Measurements from ENCODE around the gene CCDC60. TPM values are rescaled to one million over a fixed set of nuclear protein-coding genes. Genes with fewer than 3 reads are reported as not detected.

The CCDC60 gene
- total RNA-seq, 2 experiments from 2014 or later, result not detected

DNA sequence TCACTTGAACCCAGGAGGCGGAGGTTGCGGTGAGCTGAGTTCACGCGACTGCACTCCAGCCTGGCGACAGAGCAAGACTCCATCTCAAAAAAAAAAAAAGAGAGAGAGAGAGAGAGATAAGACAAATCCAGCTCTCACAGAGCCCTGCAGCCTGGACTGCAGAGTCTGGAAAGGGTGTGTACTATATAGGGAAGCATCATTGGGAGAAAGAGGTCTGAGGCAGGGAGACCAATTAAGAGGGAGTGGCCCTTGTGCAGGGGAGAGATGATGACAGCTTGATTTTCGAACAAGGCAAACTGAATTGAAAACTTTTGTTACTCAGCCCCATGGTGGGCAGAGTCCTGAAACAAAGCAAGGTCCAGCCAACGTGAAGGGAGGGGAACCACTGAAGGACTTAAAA, 116.2 kb downstream of the CCDC60 start:
- H3K36me3 Mint-ChIP-seq, result no peaks in the 10 kb centered on the region
- ATAC-seq (ENCODE audit: low read depth), result no peak
- POLR2A ChIA-PET, result no interaction called here
- no peaks in the 10 kb centered on the region for H3K27me3 Mint-ChIP-seq
- H3K27ac Mint-ChIP-seq, result no peak overlapping the region
- H3K9me3 Mint-ChIP-seq, result no peaks in the 10 kb centered on the region
- no peak overlapping the region for H3K4me3 Mint-ChIP-seq
- no peak for DNase-seq
- no peaks in the 10 kb centered on the region for H3K4me1 Mint-ChIP-seq

DNA sequence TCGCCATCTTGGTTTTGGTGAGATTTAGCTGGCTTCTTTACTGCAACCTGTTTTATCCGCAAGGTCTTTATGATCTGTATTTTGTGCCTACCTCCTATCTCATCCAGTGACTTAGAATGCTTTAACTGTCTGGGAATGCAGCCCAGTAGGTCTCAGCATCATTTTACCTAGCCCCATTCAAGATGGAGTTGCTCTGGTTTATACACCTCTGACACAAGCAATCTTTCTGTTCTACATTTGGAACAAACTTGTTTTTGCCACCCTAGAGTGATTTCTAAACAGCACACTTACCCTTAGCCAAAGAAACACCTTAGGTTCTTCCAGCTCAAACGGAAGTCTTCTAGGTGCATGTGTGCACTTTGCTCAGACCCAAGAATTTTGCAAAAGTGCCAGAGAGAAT, 122.3 kb downstream of the CCDC60 start:
- no peak for ATAC-seq (ENCODE audit: low read depth)
- POLR2A ChIA-PET, result no interaction called here
- H3K27ac Mint-ChIP-seq, result no peak overlapping the region
- peaks cover 2% of the 10 kb centered on the region for H3K9me3 Mint-ChIP-seq
- H3K27me3 Mint-ChIP-seq, result peaks cover 5% of the 10 kb centered on the region
- H3K4me1 Mint-ChIP-seq, result no peaks in the 10 kb centered on the region
- H3K4me3 Mint-ChIP-seq, result no peak overlapping the region
- no peak for DNase-seq
- H3K36me3 Mint-ChIP-seq, result no peaks in the 10 kb centered on the region

DNA sequence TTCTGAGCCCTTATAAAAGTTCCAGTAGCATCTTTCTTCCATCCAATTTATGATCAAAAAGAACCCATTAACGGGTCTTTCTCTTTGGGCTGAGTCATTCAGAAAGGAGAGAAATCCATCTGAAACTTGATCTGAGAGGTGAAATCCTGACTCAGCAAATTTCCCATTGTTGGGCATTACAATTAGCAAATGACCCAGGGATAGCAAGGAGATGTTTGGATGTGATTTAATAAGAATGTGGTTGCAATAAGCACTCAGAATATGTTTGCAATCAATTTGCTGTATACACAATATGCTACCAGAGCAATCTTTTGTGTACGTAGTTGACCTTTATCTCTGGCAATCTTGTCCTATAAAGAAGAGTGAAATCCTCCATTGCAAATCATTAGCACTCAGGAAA, 122.7 kb downstream of the CCDC60 start:
- Mint-ChIP-seq H3K4me3 (no peak overlapping the region), H3K27me3 (peaks cover 5% of the 10 kb centered on the region)

DNA sequence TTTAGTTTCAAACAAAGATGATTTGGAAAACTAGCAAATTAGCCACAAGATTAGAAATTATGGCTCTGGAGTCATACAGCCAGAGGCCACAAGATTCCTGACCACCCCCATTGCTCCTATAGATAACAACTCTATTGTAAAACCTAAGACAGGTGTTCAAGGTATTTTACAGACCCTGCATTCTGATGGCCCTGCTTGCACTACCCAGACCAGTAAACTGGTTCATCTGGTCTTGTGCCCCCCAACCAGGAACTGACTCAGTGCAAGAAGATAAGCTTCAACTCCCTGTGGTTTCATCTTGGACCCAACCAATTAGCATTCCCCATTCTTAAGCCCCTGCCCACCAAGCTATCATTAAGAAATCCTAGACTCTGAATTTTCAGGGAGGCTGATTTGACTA, 125.0 kb downstream of the CCDC60 start:
- Mint-ChIP-seq H3K4me3 (no peak overlapping the region), H3K27me3 (peaks cover 5% of the 10 kb centered on the region), H3K36me3 (no peaks in the 10 kb centered on the region), H3K9me3 (peaks cover 2% of the 10 kb centered on the region), H3K4me1 (no peaks in the 10 kb centered on the region), H3K27ac (no peak overlapping the region)
- POLR2A ChIA-PET, result interaction anchor here (0.6 kb wide), 1 partner anchor 991 kb away, joined by 3 read pairs; no protein-coding TSS in a partner anchor
- ATAC-seq (ENCODE audit: low read depth) (no peak), DNase-seq (no peak)

More for the DNA sequence above, 122.7 kb downstream of the CCDC60 start:
- ATAC-seq (ENCODE audit: low read depth) (no peak), DNase-seq (no peak)
- Mint-ChIP-seq H3K4me1 (no peaks in the 10 kb centered on the region), H3K36me3 (no peaks in the 10 kb centered on the region), H3K9me3 (peaks cover 2% of the 10 kb centered on the region), H3K27ac (no peak overlapping the region)
- POLR2A ChIA-PET, result no interaction called here

DNA sequence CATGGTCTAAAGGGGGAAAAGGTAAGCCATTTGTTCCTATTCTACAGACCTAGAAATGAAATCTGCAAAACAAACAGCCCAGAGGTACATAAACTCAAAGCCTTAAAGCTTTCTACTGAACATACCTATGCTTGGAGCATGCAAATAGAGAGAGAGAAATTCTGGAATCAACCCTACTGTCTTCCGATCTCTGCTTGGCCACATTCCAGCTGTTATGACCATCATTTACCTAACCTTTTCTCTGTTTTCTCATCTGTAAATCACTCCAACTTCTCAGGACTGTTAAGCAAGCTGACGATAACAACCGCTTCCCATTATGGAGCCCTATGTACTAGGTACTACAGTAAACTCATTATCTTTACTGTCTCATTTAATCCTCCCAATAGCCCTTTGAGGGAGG, 126.3 kb downstream of the CCDC60 start:
- Mint-ChIP-seq H3K4me1 (no peaks in the 10 kb centered on the region), H3K9me3 (peaks cover 2% of the 10 kb centered on the region), H3K27ac (no peak overlapping the region), H3K27me3 (peaks cover 5% of the 10 kb centered on the region), H3K4me3 (no peak overlapping the region), H3K36me3 (no peaks in the 10 kb centered on the region)
- POLR2A ChIA-PET, result no interaction called here
- DNase-seq, result no peak
- no peak for ATAC-seq (ENCODE audit: low read depth)

DNA sequence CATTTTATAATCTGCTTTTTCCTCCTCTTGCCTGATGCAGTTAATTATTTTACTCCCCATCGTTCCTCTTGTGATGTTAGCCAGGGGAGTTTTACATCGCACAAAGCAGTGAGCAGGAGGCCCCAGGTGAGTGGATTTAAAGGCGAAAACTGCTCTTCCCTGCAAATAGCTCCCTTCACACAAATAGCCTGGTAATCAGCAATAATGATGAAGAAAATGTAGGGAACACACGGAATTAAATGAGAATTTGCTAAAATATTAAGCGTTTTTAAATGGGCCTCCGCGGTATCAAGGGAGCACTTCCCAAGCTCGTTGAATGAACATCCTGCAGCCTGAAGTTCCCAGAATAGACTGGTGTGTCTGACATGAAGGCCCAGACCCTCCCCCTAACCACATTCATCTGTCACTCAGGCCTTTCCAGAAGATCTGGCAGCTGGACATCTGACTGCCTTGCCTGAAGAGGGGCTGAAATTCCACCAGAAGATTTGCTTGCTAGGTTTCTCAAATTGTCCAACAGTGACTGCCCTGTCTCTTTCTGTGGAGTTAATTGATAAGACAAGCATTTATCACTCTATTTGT, 127.2 kb downstream of the CCDC60 start:
- Mint-ChIP-seq H3K27me3 (no peaks in the 10 kb centered on the region), H3K4me3 (no peak overlapping the region), H3K36me3 (no peaks in the 10 kb centered on the region), H3K27ac (no peak overlapping the region), H3K4me1 (no peaks in the 10 kb centered on the region), H3K9me3 (peaks cover 2% of the 10 kb centered on the region)
- ATAC-seq (ENCODE audit: low read depth) (no peak), DNase-seq (no peak)
- POLR2A ChIA-PET, result no interaction called here

DNA sequence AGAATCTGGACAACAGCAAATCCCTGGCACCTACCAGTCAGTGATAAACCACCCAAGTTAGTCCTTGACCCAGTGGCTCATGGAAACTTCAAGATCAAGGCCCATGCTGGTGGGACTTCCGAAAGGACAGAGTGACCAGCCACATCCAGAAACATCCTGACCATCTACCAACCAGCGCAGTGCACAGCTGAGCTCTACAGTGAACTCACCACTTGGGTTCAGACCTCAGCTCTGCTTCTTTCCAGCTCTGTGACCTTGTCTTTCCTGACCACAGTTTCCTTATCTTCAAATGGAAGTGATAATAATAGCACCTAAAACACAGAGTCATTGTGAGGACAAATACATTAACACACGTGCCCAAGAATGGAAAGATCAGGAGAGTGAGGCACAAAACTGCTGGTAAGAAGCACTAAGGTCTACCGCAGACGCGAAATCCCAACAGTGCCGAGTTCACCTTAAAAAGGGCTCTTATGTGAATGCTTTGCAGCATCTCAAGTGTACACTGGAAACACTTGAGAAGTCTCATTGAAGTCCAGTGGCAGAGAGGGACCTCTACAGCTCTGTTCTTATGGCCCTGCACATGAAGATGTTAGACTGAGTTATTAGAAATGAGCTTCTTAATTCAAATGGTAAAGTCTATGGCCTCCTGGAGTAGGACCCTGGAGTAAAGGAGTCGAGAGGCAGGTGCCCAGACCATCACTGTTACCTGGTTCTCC, 128.8 kb downstream of the CCDC60 start:
- Mint-ChIP-seq H3K9me3 (peaks cover 2% of the 10 kb centered on the region), H3K4me3 (no peak overlapping the region), H3K27ac (no peak overlapping the region), H3K4me1 (no peaks in the 10 kb centered on the region), H3K27me3 (no peaks in the 10 kb centered on the region), H3K36me3 (no peaks in the 10 kb centered on the region)
- ATAC-seq (ENCODE audit: low read depth) (no peak), DNase-seq (no peak)
- POLR2A ChIA-PET, result no interaction called here

DNA sequence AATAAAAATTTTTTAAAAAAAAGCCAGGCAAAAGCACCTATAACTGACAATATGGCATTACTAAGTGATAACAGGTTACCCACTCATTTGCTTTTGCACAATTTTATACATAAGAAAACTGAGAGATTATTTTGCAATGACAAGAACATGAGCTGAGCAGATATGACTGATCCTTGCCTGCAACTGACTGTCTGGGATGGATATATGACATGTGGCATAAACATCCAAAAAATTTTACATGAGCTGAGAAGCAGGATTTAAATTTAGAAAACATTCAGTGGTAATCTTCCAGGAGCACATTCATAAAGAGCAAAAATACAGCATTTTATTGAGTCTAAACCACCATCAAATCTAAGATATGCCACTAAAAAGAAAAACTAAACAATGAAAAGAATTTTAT, 133.8 kb downstream of the CCDC60 start:
- Mint-ChIP-seq H3K27me3 (no peaks in the 10 kb centered on the region), H3K4me1 (no peaks in the 10 kb centered on the region), H3K27ac (no peak overlapping the region), H3K4me3 (no peak overlapping the region), H3K9me3 (no peaks in the 10 kb centered on the region), H3K36me3 (no peaks in the 10 kb centered on the region)
- DNase-seq (no peak), ATAC-seq (ENCODE audit: low read depth) (no peak)
- POLR2A ChIA-PET, result no interaction called here

DNA sequence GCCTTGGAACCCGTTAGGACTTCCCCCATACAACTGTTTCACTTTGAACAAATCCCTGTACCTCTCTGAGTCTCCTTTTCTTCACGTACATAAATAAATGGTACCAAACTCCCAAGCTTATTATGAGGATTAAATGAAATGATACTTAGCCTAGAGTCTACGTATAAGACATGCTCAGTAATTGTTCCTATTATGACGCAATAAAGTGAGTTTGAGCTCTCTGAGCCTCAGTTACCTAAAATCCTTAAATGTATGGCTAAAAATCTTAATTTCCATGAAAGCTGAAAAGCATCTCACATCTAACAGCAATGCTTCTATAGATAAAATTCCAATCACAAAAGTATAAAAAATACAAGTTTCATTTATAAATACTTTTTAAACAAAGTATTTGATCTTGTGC, 141.1 kb downstream of the CCDC60 start:
- Mint-ChIP-seq H3K4me1 (no peaks in the 10 kb centered on the region), H3K27me3 (no peaks in the 10 kb centered on the region), H3K4me3 (no peak overlapping the region), H3K36me3 (no peaks in the 10 kb centered on the region), H3K27ac (no peak overlapping the region), H3K9me3 (no peaks in the 10 kb centered on the region)
- no peak for ATAC-seq (ENCODE audit: low read depth)
- POLR2A ChIA-PET, result no interaction called here
- no peak for DNase-seq

DNA sequence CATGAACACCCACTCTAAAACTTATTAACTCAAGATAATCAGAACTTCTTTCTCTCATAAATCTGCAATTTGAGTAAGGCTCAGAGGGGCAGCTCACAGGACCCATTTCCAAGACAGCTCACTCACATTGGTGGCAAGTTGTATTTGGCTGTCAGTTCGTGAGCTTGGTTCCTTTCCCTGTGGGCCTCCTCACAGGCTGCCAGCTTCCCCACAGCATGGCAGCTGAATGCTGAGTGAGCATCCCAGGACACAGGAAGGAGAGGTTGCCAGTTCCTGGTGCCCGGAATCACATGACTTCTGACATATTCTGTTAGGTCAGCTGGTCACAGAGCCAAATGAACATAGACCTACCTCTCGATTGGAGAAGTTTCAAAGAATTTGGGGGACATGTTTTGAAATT, 142.4 kb downstream of the CCDC60 start:
- no peaks in the 10 kb centered on the region for H3K36me3 Mint-ChIP-seq
- no peaks in the 10 kb centered on the region for H3K4me1 Mint-ChIP-seq
- H3K4me3 Mint-ChIP-seq, result no peak overlapping the region
- no peaks in the 10 kb centered on the region for H3K9me3 Mint-ChIP-seq
- no peak for DNase-seq
- no peak overlapping the region for H3K27ac Mint-ChIP-seq
- H3K27me3 Mint-ChIP-seq, result no peaks in the 10 kb centered on the region
- POLR2A ChIA-PET, result no interaction called here
- ATAC-seq (ENCODE audit: low read depth), result no peak

DNA sequence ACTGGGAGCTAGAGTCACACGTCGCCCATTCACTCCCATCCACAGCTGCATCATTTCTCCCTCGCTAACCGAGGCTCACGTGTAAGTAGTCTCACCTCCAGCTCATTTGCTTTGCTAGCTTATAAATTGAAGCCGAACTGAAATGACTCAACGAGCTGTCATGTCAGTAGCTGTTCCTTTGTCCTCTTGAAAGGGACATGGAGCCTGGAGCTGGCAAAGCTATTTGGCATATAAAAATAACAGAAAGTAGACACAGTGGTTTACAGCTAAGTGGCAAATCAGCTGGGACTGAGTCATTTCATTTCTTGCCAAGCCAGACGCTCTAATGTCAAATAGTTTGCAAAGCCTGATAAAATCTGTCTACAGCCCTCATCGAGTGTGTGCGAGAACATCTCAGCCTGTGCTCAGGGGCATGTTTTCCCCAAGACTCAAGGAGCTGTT, 144.6 kb downstream of the CCDC60 start:
- H3K4me1 Mint-ChIP-seq, result no peaks in the 10 kb centered on the region
- no peaks in the 10 kb centered on the region for H3K36me3 Mint-ChIP-seq
- H3K27ac Mint-ChIP-seq, result no peak overlapping the region
- no peak for DNase-seq
- no peaks in the 10 kb centered on the region for H3K27me3 Mint-ChIP-seq
- H3K4me3 Mint-ChIP-seq, result no peak overlapping the region
- no peak for ATAC-seq (ENCODE audit: low read depth)
- H3K9me3 Mint-ChIP-seq, result no peaks in the 10 kb centered on the region
- POLR2A ChIA-PET, result no interaction called here

DNA sequence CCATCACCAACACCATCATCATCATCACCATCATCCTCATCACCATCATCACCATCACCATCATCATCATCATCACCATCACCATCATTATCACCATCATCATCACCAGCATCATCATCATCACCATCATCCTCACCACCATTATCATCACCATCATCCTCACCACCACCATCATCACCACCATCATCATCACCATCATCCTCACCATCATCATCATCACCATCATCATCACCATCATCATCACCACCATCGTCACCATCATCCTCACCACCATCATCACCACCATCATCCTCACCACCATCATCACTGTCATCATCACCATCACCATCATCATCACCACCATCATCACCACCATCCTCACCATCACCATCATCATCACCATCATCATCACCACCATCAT, 146.0 kb downstream of the CCDC60 start:
- Mint-ChIP-seq H3K36me3 (no peaks in the 10 kb centered on the region), H3K27me3 (no peaks in the 10 kb centered on the region), H3K9me3 (no peaks in the 10 kb centered on the region), H3K4me1 (no peaks in the 10 kb centered on the region), H3K27ac (no peak overlapping the region), H3K4me3 (no peak overlapping the region)
- DNase-seq (no peak), ATAC-seq (ENCODE audit: low read depth) (no peak)
- POLR2A ChIA-PET, result no interaction called here

DNA sequence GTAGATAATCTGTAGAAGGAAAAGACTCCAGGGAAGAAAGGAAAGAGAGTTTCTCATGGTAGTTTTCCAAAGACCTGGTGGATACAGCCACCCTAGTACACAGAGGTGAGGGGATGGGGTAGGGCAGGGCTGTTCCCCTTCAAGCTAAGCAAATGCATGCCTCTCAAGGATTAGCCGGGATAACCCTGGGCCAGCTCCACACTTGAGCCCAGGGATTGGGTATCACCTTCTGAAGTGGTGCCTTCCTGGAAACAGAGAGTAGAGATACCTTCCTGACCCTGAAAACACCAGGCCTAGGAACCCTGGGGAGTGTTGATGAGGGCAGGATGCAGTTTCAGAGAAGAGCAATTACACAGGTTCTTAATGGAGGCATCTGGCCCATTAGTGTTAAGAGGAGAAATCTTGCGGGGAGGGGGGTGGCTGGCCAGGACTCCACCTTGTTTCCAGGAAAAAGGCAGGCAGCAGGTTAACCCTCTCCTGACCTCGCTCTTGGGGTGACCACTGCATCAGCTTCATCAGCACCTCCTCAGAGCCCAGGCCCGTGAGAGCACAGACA, 152.1 kb downstream of the CCDC60 start:
- DNase-seq (no peak), ATAC-seq (ENCODE audit: low read depth) (no peak)

DNA sequence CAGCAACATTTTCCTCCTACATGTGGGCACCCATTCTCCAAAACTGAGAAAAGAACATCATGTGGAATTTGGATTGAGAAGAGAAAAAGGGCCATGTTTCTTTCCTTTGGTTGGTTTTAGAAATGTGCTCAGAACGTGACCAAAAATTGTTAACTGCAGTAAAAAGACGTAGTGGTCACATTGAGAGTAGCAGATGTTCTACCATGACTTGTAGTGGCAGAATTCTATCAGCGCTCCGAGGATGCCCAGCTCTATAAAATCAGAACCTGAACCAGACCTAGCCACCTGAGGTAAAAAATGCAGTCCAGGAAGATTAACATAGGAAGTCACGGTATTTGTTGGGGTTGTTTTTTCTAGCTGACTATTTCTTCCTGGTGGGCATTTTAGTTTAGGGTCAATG, 157.3 kb downstream of the CCDC60 start:
- H3K4me3 Mint-ChIP-seq, result no peak overlapping the region
- peaks cover 4% of the 10 kb centered on the region for H3K27me3 Mint-ChIP-seq
- no peak overlapping the region for H3K27ac Mint-ChIP-seq
- no peaks in the 10 kb centered on the region for H3K36me3 Mint-ChIP-seq
- no peaks in the 10 kb centered on the region for H3K4me1 Mint-ChIP-seq
- DNase-seq (no peak), ATAC-seq (ENCODE audit: low read depth) (no peak)
- POLR2A ChIA-PET, result no interaction called here
- no peaks in the 10 kb centered on the region for H3K9me3 Mint-ChIP-seq

More for the DNA sequence above, 152.1 kb downstream of the CCDC60 start:
- Mint-ChIP-seq H3K9me3 (no peaks in the 10 kb centered on the region), H3K36me3 (no peaks in the 10 kb centered on the region), H3K4me1 (no peaks in the 10 kb centered on the region), H3K4me3 (no peak overlapping the region), H3K27me3 (no peaks in the 10 kb centered on the region), H3K27ac (no peak overlapping the region)
- POLR2A ChIA-PET, result no interaction called here

Measured in activated naive CD8-positive, alpha-beta T cell treated with anti-CD3 and anti-CD28 coated beads, Interleukin-2, amount 10 ng/mL, durations not matched to agents 7 days and 5 days (primary cell).